ENCODE data around the gene LRRC2. TPM values are rescaled to one million over a fixed set of nuclear protein-coding genes. Genes with fewer than 3 reads are reported as not detected.

Gene LRRC2
- total and polyA plus RNA-seq, 2 donors (not counting 3 experiments of a cell fraction or from before 2014, with no cell fraction given) = 0.14 to 0.73 TPM

- no TSS peak for BruUV-seq (replicated peaks)
- H3K9me1 ChIP-seq (replicated peaks; ENCODE audit: control insufficient read depth, extremely low read depth, insufficient read depth, low read length) = no peaks in the 10 kb centered on the region
- FAIRE-seq (no peak), DNase-seq (ENCODE audit: low read depth, low spot score) (no peak)
- no peaks in the 10 kb centered on the region for H3K27me3 ChIP-seq (ENCODE audit: control insufficient read depth in 2 of 2, insufficient read depth in 2 of 2, low read length in 2 of 2)
- H3K9me3 ChIP-seq (replicated peaks; ENCODE audit: control insufficient read depth, insufficient read depth, low read length) = no peaks in the 10 kb centered on the region
- TF ChIP-seq POLR2AphosphoS5 (IDR thresholded peaks at IDR 0.05; ENCODE audit: insufficient read depth, low read depth, low read length) = no peak
- no peak for TF ChIP-seq POLR2A (IDR thresholded peaks at IDR 0.05; ENCODE audit: low read depth, low read length)
- TF ChIP-seq FOS (IDR thresholded peaks at IDR 0.05; ENCODE audit: borderline replicate concordance, insufficient read depth, low read length) = no peak
- TF ChIP-seq CTCF (IDR thresholded peaks at IDR 0.05; ENCODE audit: extremely low read depth in 1 of 2, insufficient read depth in 1 of 2, low read depth in 1 of 2, low read length in 2 of 2) = no peak
- intact Hi-C loops (cut with micrococcal nuclease) = no loop called here
- dilution Hi-C loops (cut with MboI; ENCODE audit: extremely low pct_ligation_motif_present, low sequenced_read_pairs) = no loop called here
- no peak overlapping the region for H3K27ac ChIP-seq (ENCODE audit: insufficient read depth, low read depth, low read length)
- no peak overlapping the region for H3K4me3 ChIP-seq (replicated peaks in 1 of 3; ENCODE audit: insufficient read depth in 1 of 3, low read depth in 1 of 3, low read length in 3 of 3)
- H3K4me1 ChIP-seq (ENCODE audit: control insufficient read depth, extremely low read depth, insufficient read depth, low read length) = peaks cover 17% of the 10 kb centered on the region
- H2AFZ ChIP-seq (ENCODE audit: low read depth, low read length) = no peak overlapping the region
- H3K36me3 ChIP-seq (ENCODE audit: control insufficient read depth in 2 of 2, extremely low read depth in 1 of 2, insufficient read depth in 2 of 2, low read length in 2 of 2) = no peaks in the 10 kb centered on the region
- H4K20me1 ChIP-seq (replicated peaks; ENCODE audit: control insufficient read depth, extremely low read depth, insufficient read depth, low read length) = no peaks in the 10 kb centered on the region
- H3K79me2 ChIP-seq (ENCODE audit: control insufficient read depth, insufficient read depth, low read length) = no peaks in the 10 kb centered on the region
- ChIA-PET CTCF (interaction anchor here (1.2 kb wide), 1 partner anchor 36 kb away, joined by 3 read pairs; no protein-coding TSS in a partner anchor), POLR2A (no interaction called here)
- H3K9ac ChIP-seq (replicated peaks; ENCODE audit: extremely low read depth, insufficient read depth, low read length) = no peak overlapping the region
- no peak overlapping the region for H3K4me2 ChIP-seq (ENCODE audit: insufficient read depth, low read length)
Observed at GRCh38 chr3:46524832-46525231, 41.3 kb downstream of the LRRC2 start.

GRCh38 chr3:46524008-46524407, 42.1 kb downstream of the LRRC2 start:
- intact Hi-C loops (cut with micrococcal nuclease) = no loop called here
- H2AFZ ChIP-seq (ENCODE audit: low read depth, low read length) = no peak overlapping the region
- H3K79me2 ChIP-seq (ENCODE audit: control insufficient read depth, insufficient read depth, low read length) = no peaks in the 10 kb centered on the region
- BruUV-seq (replicated peaks) = no TSS peak
- H3K4me3 ChIP-seq (replicated peaks in 1 of 3; ENCODE audit: insufficient read depth in 1 of 3, low read depth in 1 of 3, low read length in 3 of 3) = no peak overlapping the region
- no peaks in the 10 kb centered on the region for H3K9me3 ChIP-seq (replicated peaks; ENCODE audit: control insufficient read depth, insufficient read depth, low read length)
- no peaks in the 10 kb centered on the region for H4K20me1 ChIP-seq (replicated peaks; ENCODE audit: control insufficient read depth, extremely low read depth, insufficient read depth, low read length)
- TF ChIP-seq EZH2 (IDR thresholded peaks at IDR 0.05; ENCODE audit: borderline replicate concordance, low read depth, low read length, severe bottlenecking) (no peak), MYC (IDR thresholded peaks at IDR 0.05; ENCODE audit: low read depth, low read length) (no peak), POLR2AphosphoS5 (IDR thresholded peaks at IDR 0.05; ENCODE audit: insufficient read depth, low read depth, low read length) (no peak), JUN (IDR thresholded peaks at IDR 0.05; ENCODE audit: borderline replicate concordance, insufficient read depth, insufficient read length, low read depth) (no peak), FOS (IDR thresholded peaks at IDR 0.05; ENCODE audit: borderline replicate concordance, insufficient read depth, low read length) (no peak), MAX (IDR thresholded peaks at IDR 0.05; ENCODE audit: insufficient read depth, insufficient read length) (no peak), CTCF (IDR thresholded peaks at IDR 0.05; ENCODE audit: extremely low read depth in 1 of 2, insufficient read depth in 1 of 2, low read depth in 1 of 2, low read length in 2 of 2) (no peak), GATA2 (IDR thresholded peaks at IDR 0.05; ENCODE audit: insufficient read depth, insufficient read length, low read depth, low read length) (no peak), POLR2A (IDR thresholded peaks at IDR 0.05; ENCODE audit: low read depth, low read length) (no peak)
- H3K36me3 ChIP-seq (ENCODE audit: control insufficient read depth in 2 of 2, extremely low read depth in 1 of 2, insufficient read depth in 2 of 2, low read length in 2 of 2) = no peaks in the 10 kb centered on the region
- H3K9me1 ChIP-seq (replicated peaks; ENCODE audit: control insufficient read depth, extremely low read depth, insufficient read depth, low read length) = no peaks in the 10 kb centered on the region
- dilution Hi-C loops (cut with MboI; ENCODE audit: extremely low pct_ligation_motif_present, low sequenced_read_pairs) = no loop called here
- DNase-seq (ENCODE audit: low read depth, low spot score) (no peak), FAIRE-seq (no peak)
- POLR2A ChIA-PET = no interaction called here
- no peak overlapping the region for H3K9ac ChIP-seq (replicated peaks; ENCODE audit: extremely low read depth, insufficient read depth, low read length)
- no peak overlapping the region for H3K4me2 ChIP-seq (ENCODE audit: insufficient read depth, low read length)
- peaks cover 17% of the 10 kb centered on the region for H3K4me1 ChIP-seq (ENCODE audit: control insufficient read depth, extremely low read depth, insufficient read depth, low read length)
- no peaks in the 10 kb centered on the region for H3K27me3 ChIP-seq (ENCODE audit: control insufficient read depth in 2 of 2, insufficient read depth in 2 of 2, low read length in 2 of 2)
- CTCF ChIA-PET = no interaction called here
- H3K27ac ChIP-seq (ENCODE audit: insufficient read depth, low read depth, low read length) = no peak overlapping the region
